Breast epithelium (tissue), 4 donors: ENCODE measurements around the gene REELD1. TPM values are rescaled to one million over a fixed set of nuclear protein-coding genes. Genes with fewer than 3 reads are reported as not detected.

Experiments
- DNase-seq, 2 donors: peaks; one replicate each; pipeline ENCODE4 v3.0.0-alpha.2; 2019; ENCODE audit warnings: low spot score in 2 of 2
- H3K27ac ChIP-seq, 2 donors: fragments of 200-600 bp; sonication (generic) in 1 of 2; one replicate each; pipeline ENCODE4 v1.5.1; 2016 to 2019; ENCODE audit warnings: mild to moderate bottlenecking in 1 of 2
- H3K27me3 ChIP-seq, 2 donors: fragments of 200-600 bp; sonication (generic) in 1 of 2; one replicate each; pipeline versions ENCODE4 v1.5.1 to v1.6.0; 2017 to 2019; ENCODE audit warnings: control low read depth in 1 of 2, mild to moderate bottlenecking in 1 of 2
- H3K36me3 ChIP-seq: fragments of 200-600 bp; one replicate; pipeline ENCODE4 v1.5.1; 2019
- H3K4me1 ChIP-seq, 2 donors: fragments of 200-600 bp; sonication (generic); one replicate each; pipeline ENCODE4 v1.5.1; 2016 to 2019; ENCODE audit warnings: control low read depth in 1 of 2
- H3K4me3 ChIP-seq, 3 donors: fragments of 200-600 bp; sonication (generic); 1 replicate in 2 of 3; 2 replicates in 1 of 3; pipeline ENCODE4 v1.5.1; 2016 to 2019; ENCODE audit warnings: mild to moderate bottlenecking in 3 of 3, moderate library complexity in 2 of 3
- H3K9me3 ChIP-seq, 2 donors: fragments of 200-600 bp; sonication (generic) in 1 of 2; one replicate each; pipeline ENCODE4 v1.5.1; 2016 to 2019; ENCODE audit warnings: control low read depth in 1 of 2
- POLR2A ChIP-seq: fragments of 450-650 bp; IDR thresholded peaks from one replicate; pipeline ENCODE4 v1.6.1; 2016; ENCODE audit warnings: antibody characterized with exemption, mild to moderate bottlenecking, moderate library complexity
- POLR2AphosphoS5 ChIP-seq, 3 donors: sonication (generic); formaldehyde crosslinking; IDR thresholded peaks; one replicate each; pipeline ENCODE4 v1.6.1; 2017; ENCODE audit warnings: antibody characterized with exemption in 3 of 3
- intact Hi-C: fragments of 100-400 bp; cut with DNase I; formaldehyde crosslinking; loops from one replicate; pipeline ENCODE4 v1.15.1; 2023; ENCODE audit warnings: low total_unique reads
- total RNA-seq, 3 donors: library from RNA; depleted of rRNA; stranded (reverse); fragments of >200 nt; gene quantifications; one replicate each; pipeline ENCODE4 v1.1.0, GENCODE V29; 2016
- TF ChIP-seq, protein P1 (sequence below), 3 donors: fragments of 450-650 bp; IDR thresholded peaks; one replicate each; pipeline ENCODE4 v1.5.1; 2016 to 2017; ENCODE audit warnings: antibody characterized with exemption in 3 of 3, mild to moderate bottlenecking in 3 of 3, moderate library complexity in 3 of 3

Gene REELD1
- total RNA-seq, 3 donors from 2014 or later: 0.73 to 1.3 (median 0.98) TPM

DNA sequence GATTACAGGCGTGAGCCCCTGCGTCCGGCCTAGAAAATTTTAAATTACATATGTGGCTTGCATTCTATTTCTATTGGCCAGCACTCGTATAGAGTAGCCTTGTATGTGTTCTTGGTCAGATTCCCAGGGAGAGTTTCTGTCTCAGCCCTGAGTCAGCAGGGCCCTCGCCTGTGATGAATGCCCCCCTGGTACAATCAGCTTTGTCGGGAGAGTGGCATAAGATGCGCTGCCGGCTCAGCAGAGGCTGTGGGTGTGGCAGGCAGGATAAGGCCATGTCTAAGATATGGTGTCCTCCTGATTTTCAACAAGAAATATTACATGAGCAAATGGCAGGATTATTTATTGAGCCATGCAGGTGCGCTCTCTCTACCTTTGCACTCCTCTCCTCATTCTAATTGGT, 1.6 kb upstream of the REELD1 start:
- Histone ChIP-seq H3K27ac (no peak overlapping the region), H3K4me1 (no peaks in the 10 kb centered on the region), H3K27me3 (no peaks in the 10 kb centered on the region), H3K36me3 (no peaks in the 10 kb centered on the region), H3K9me3 (no peaks in the 10 kb centered on the region), H3K4me3 (no peak overlapping the region)
- intact Hi-C loops: no loop called here
- DNase-seq: no peak
- TF ChIP-seq POLR2A: no peak
- no peak for TF ChIP-seq POLR2AphosphoS5 (IDR thresholded peaks at IDR 0.05)
- TF ChIP-seq, protein P1, sequence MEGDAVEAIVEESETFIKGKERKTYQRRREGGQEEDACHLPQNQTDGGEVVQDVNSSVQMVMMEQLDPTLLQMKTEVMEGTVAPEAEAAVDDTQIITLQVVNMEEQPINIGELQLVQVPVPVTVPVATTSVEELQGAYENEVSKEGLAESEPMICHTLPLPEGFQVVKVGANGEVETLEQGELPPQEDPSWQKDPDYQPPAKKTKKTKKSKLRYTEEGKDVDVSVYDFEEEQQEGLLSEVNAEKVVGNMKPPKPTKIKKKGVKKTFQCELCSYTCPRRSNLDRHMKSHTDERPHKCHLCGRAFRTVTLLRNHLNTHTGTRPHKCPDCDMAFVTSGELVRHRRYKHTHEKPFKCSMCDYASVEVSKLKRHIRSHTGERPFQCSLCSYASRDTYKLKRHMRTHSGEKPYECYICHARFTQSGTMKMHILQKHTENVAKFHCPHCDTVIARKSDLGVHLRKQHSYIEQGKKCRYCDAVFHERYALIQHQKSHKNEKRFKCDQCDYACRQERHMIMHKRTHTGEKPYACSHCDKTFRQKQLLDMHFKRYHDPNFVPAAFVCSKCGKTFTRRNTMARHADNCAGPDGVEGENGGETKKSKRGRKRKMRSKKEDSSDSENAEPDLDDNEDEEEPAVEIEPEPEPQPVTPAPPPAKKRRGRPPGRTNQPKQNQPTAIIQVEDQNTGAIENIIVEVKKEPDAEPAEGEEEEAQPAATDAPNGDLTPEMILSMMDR (IDR thresholded peaks at IDR 0.05): no peak

DNA sequence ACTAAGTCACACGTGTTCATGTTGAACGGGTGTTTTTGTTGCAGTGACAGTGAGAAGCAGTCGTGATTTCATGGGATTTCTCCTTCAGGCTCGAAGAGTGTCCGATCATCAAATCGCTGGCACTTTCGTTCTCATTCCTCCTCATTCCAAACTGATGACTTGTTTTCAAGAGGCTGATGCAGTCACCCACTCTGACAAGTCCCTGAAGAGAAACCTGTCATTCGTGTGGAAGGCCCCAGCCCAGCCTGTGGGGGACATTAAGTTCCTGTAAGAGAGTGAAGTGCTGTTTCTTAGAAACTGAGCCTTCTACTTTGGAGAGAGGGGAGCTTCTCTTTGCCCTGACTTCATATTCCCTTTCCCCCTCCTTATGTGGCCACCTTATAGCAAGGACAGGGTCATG, 8.0 kb downstream of the REELD1 start:
- TF ChIP-seq POLR2A (no peak), POLR2AphosphoS5 (IDR thresholded peaks at IDR 0.05) (no peak)
- DNase-seq: no peak

DNA sequence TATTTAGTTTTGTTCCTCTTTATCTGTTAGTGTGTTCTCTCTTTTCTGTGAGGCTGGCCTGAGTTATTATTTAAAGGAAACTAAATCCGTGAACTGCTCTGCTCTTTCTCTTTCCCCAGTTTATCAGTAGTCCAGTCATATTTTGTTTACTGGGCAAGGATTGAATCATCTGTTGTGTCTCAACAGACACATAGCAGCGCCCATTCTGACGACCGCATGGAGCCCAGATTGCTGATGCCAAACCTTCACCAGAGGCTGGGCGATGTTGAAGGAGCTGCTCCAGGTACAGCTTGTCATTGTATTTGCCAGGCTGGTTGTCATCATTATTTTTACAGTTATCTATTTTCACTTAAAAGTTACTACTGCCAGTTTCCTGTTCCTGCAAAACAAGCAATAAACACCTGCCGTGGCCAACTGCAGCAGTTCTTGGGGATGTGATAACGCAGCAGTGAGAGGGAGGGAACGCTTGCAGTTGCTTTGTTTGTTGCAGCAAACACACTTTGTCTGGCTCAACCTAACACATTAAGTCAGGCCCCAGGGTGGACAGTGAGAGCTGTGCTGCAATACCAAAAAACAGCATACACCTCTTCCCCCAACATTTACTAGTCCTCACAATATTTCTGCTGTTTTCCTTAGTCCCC, 10.1 kb downstream of the REELD1 start:
- no peak for DNase-seq
- Histone ChIP-seq H3K36me3 (no peaks in the 10 kb centered on the region), H3K4me3 (no peak overlapping the region), H3K4me1 (no peaks in the 10 kb centered on the region), H3K27me3 (no peaks in the 10 kb centered on the region), H3K9me3 (no peaks in the 10 kb centered on the region), H3K27ac (no peak overlapping the region)
- TF ChIP-seq, protein P1 (IDR thresholded peaks at IDR 0.05): no peak
- TF ChIP-seq POLR2AphosphoS5 (IDR thresholded peaks at IDR 0.05) (no peak), POLR2A (no peak)
- intact Hi-C loops: no loop called here

More for the DNA sequence above, 8.0 kb downstream of the REELD1 start:
- no peaks in the 10 kb centered on the region for H3K27me3 ChIP-seq
- no peaks in the 10 kb centered on the region for H3K36me3 ChIP-seq
- no peaks in the 10 kb centered on the region for H3K9me3 ChIP-seq
- H3K4me3 ChIP-seq: no peak overlapping the region
- no peak overlapping the region for H3K27ac ChIP-seq
- intact Hi-C loops: no loop called here
- no peaks in the 10 kb centered on the region for H3K4me1 ChIP-seq

DNA sequence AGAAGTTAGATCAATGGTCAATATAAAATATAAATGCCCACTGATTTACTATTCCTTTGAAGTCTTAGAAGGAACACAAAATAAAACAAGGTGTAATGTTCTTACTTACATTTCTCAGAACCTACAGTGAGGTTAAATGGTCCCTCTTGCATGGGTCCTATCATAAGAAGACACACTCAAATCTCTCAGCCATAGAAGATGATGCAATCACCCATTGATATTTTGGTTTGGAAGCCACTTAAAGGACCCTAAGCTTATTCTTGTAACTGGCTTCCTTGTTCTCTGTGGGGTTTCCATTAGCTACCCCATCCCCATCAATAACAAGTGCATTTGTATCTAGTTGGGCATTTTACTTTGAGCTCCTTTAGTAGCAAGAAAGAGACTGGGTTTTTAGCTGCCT, 15.1 kb downstream of the REELD1 start:
- H3K4me1 ChIP-seq: no peaks in the 10 kb centered on the region
- intact Hi-C loops: no loop called here
- peaks cover 7 to 13% of the 10 kb centered on the region in 2 donors for H3K9me3 ChIP-seq
- H3K27ac ChIP-seq: no peak overlapping the region
- no peaks in the 10 kb centered on the region for H3K36me3 ChIP-seq
- DNase-seq: no peak
- no peaks in the 10 kb centered on the region for H3K27me3 ChIP-seq
- H3K4me3 ChIP-seq: no peak overlapping the region
- TF ChIP-seq POLR2AphosphoS5 (IDR thresholded peaks at IDR 0.05) (no peak), POLR2A (no peak)
- TF ChIP-seq, protein P1 (IDR thresholded peaks at IDR 0.05): no peak

DNA sequence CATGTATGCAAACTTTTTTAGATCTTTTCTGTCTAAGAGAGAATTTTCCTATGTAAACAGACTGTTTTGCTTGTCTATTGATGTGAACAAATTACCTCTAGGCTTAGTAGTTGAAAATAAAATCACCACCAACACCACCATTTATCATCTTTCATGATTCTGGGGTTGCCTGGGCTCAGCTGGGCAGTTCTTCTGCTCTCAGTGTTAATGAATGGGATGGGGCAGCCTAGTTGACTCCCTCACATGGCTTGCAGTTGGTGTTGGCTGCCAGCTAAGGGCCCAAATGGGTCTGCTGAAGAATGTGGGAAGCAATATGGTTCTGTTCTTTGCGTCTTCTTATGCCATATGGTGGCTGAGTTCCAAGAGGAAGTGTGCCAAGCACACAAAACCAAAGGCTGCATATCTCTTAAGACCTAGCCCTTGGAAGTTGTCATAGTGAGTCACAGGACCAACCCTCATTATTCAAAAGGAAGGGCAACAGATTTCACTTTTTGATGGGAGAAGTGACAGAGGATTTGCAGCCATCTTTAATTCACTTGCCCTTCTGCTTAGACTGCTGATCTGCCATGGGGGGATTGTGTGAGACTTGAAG, 17.9 kb downstream of the REELD1 start:
- Histone ChIP-seq H3K27ac (no peak overlapping the region), H3K4me3 (no peak overlapping the region), H3K9me3 (peaks cover 7 to 13% of the 10 kb centered on the region in 2 donors), H3K36me3 (no peaks in the 10 kb centered on the region), H3K4me1 (no peaks in the 10 kb centered on the region), H3K27me3 (no peaks in the 10 kb centered on the region)
- no peak for DNase-seq
- intact Hi-C loops: no loop called here
- TF ChIP-seq POLR2A (no peak), POLR2AphosphoS5 (IDR thresholded peaks at IDR 0.05) (no peak)
- TF ChIP-seq, protein P1 (IDR thresholded peaks at IDR 0.05): no peak
